Kidney (tissue), 14 donors: ENCODE measurements around the gene THADA. TPM values are rescaled to one million over a fixed set of nuclear protein-coding genes. Genes with fewer than 3 reads are reported as not detected.

Experiments
- DNase-seq, 5 donors: peaks; one replicate each; pipeline ENCODE4 v3.0.0-alpha.2; 2013 to 2020
- FAIRE-seq: peaks from 2 replicates; lab custom pipeline; 2012; peaks lifted over from hg19 to GRCh38; lab: Jason Lieb, UNC
- H3K27ac ChIP-seq, 2 donors: one replicate each; pipeline ENCODE4 v1.7.0; 2013; ENCODE audit warnings: low read depth in 2 of 2, low read length in 2 of 2, inconsistent platforms in 1 of 2
- H3K27me3 ChIP-seq: one replicate; pipeline ENCODE4 v1.7.1; 2013; ENCODE audit warnings: low read length, inconsistent platforms; ENCODE audit not compliant: control insufficient read depth, insufficient read depth
- H3K36me3 ChIP-seq, 3 donors: one replicate each; pipeline versions ENCODE4 v1.7.0 to v1.7.1; 2013; ENCODE audit warnings: low read length in 3 of 3, control low read depth in 1 of 3, inconsistent platforms in 1 of 3; ENCODE audit not compliant: insufficient read depth in 3 of 3, control insufficient read depth in 2 of 3
- H3K4me1 ChIP-seq, 3 donors: one replicate each; pipeline versions ENCODE4 v1.7.0 to v1.7.1; 2013; ENCODE audit warnings: low read length in 3 of 3, inconsistent platforms in 1 of 3, low read depth in 1 of 3; ENCODE audit not compliant: control insufficient read depth in 2 of 3, insufficient read depth in 2 of 3
- H3K4me3 ChIP-seq, 3 donors: one replicate each; pipeline versions ENCODE4 v1.7.0 to v1.8.1; 2013; ENCODE audit warnings: low read length in 3 of 3, control low read depth in 1 of 3, inconsistent platforms in 1 of 3
- H3K9ac ChIP-seq, 3 donors: one replicate each; pipeline versions ENCODE4 v1.7.0 to v1.7.1; 2013; ENCODE audit warnings: low read length in 3 of 3, control low read depth in 1 of 3, inconsistent platforms in 1 of 3
- H3K9me3 ChIP-seq, 3 donors: one replicate each; pipeline versions ENCODE4 v1.7.0 to v1.7.1; 2013; ENCODE audit warnings: low read length in 3 of 3, control low read depth in 1 of 3, inconsistent platforms in 1 of 3; ENCODE audit not compliant: control insufficient read depth in 2 of 3, insufficient read depth in 1 of 3
- intact Hi-C: fragments of 100-400 bp; cut with DNase I; formaldehyde crosslinking; loops from one replicate; pipeline ENCODE4 v1.11.1; 2022
- polyA plus RNA-seq: library from polyadenylated mRNA; stranded (reverse); fragments of 350-450 nt; fragmentation: Illumina TruSeq; extraction: RNeasy Lipid Tissue Mini Kit (QIAGEN cat#74804); gene quantifications from one replicate; pipeline ENCODE4 v1.2.3, GENCODE V29; 2014; ENCODE audit warnings: low read depth, low replicate concordance; ENCODE audit not compliant: insufficient read depth
- total RNA-seq: library from RNA; stranded (reverse); fragmentation: NEBNext Ultra II Directional; extraction: Animal tissue kit (Norgen Biotek cat#: 25700); gene quantifications from one replicate; pipeline ENCODE4 v1.2.1, GENCODE V29; 2021
- TF ChIP-seq, protein P1 (sequence below): IDR thresholded peaks from 3 replicates; pipeline ENCODE4 v1.5.1; 2012; ENCODE audit warnings: mild to moderate bottlenecking, moderate library complexity, borderline replicate concordance; ENCODE audit not compliant: insufficient read depth; ENCODE audit errors: extremely low read depth
- donor health status: control.
- donor health status: control.
- donor health status: control.
- donor health status: control.
- donor health status: control.
- donor health status: DM: yes; HTN: yes; CAD: no.
- donor health status: Normal renal cell carcinoma (clear cell type).

Gene THADA
- total and polyA plus RNA-seq, 2 donors from 2014 or later, result 21.4 to 45.1 TPM

GRCh38 chr2:43406651-43407279 is 189.1 kb downstream of the THADA start:
- Histone ChIP-seq H3K4me3 (no peak overlapping the region), H3K9me3 (no peaks in the 10 kb centered on the region), H3K27me3 (no peaks in the 10 kb centered on the region), H3K36me3 (no peaks in the 10 kb centered on the region), H3K9ac (no peak overlapping the region), H3K4me1 (peaks cover 12 to 25% (median 14%) of the 10 kb centered on the region in 3 donors), H3K27ac (no peak overlapping the region)
- intact Hi-C loops, result no loop called here
- FAIRE-seq, result no peak
- TF ChIP-seq, protein P1, sequence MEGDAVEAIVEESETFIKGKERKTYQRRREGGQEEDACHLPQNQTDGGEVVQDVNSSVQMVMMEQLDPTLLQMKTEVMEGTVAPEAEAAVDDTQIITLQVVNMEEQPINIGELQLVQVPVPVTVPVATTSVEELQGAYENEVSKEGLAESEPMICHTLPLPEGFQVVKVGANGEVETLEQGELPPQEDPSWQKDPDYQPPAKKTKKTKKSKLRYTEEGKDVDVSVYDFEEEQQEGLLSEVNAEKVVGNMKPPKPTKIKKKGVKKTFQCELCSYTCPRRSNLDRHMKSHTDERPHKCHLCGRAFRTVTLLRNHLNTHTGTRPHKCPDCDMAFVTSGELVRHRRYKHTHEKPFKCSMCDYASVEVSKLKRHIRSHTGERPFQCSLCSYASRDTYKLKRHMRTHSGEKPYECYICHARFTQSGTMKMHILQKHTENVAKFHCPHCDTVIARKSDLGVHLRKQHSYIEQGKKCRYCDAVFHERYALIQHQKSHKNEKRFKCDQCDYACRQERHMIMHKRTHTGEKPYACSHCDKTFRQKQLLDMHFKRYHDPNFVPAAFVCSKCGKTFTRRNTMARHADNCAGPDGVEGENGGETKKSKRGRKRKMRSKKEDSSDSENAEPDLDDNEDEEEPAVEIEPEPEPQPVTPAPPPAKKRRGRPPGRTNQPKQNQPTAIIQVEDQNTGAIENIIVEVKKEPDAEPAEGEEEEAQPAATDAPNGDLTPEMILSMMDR, result no peak
- DNase-seq, result peak in 2 of 5 donors; percentile 22 to 57

DNA sequence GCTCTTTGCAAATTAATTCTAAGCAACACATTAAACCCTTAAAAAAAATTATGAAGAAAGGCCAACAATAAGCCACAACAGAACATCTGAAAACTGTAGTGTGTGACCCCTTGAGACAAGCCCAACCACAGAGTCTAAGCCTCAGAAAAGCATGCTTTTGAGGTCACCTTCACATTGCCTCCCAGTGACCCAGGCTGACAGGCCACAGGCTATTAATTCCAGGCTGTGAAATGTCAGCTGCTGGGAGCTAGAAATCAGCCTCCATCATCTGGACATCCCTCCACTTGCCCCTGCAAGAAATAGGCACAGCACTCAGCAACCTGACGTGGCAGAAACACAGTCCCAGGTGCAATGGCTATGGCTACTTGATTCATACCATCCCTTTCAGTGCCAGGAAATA is 190.0 kb downstream of the THADA start:
- H3K9me3 ChIP-seq, result no peaks in the 10 kb centered on the region
- no peaks in the 10 kb centered on the region for H3K36me3 ChIP-seq
- peaks cover 12 to 20% (median 14%) of the 10 kb centered on the region in 3 donors for H3K4me1 ChIP-seq
- no peak for FAIRE-seq
- H3K9ac ChIP-seq, result no peak overlapping the region
- no peak overlapping the region for H3K4me3 ChIP-seq
- H3K27ac ChIP-seq, result no peak overlapping the region
- DNase-seq, result peak; percentile 63 to 91 (median 80)
- TF ChIP-seq, protein P1, result no peak
- no peaks in the 10 kb centered on the region for H3K27me3 ChIP-seq
- intact Hi-C loops, result no loop called here

GRCh38 chr2:43402452-43402937 is 193.3 kb downstream of the THADA start:
- Histone ChIP-seq H3K27me3 (no peaks in the 10 kb centered on the region), H3K4me1 (peaks cover 14 to 18% (median 16%) of the 10 kb centered on the region in 3 donors), H3K4me3 (no peak overlapping the region), H3K27ac (peak overlapping the region in 1 of 2 donors; percentile 73), H3K9ac (no peak overlapping the region), H3K9me3 (no peaks in the 10 kb centered on the region), H3K36me3 (peaks cover 0 to 2% (median 0%) of the 10 kb centered on the region in 3 donors)
- TF ChIP-seq, protein P1, result no peak
- FAIRE-seq, result no peak
- DNase-seq, result peak in 4 of 5 donors; percentile 39 to 76 (median 68)
- intact Hi-C loops, result no loop called here
